Fibroblast of villous mesenchyme (primary cell): ENCODE results near the gene MCC. TPM values are rescaled to one million over a fixed set of nuclear protein-coding genes. Genes with fewer than 3 reads are reported as not detected.

Source experiments
- DNase-seq: peaks from one replicate; pipeline ENCODE4 v3.0.0-alpha.2; 2010; ENCODE audit warnings: low read depth
- H3K4me3 ChIP-seq: 2 replicates; pipeline ENCODE4 v1.5.1; 2011; ENCODE audit warnings: low read depth, mild to moderate bottlenecking, low read length
- CTCF ChIP-seq: IDR thresholded peaks from 2 replicates; pipeline ENCODE4 v1.5.1; 2012; ENCODE audit warnings: low read depth, mild to moderate bottlenecking, low read length; ENCODE audit not compliant: insufficient read depth
- total RNA-seq: library from RNA; depleted of rRNA; stranded (reverse); fragments of >200 nt; gene quantifications from 2 replicates; pipeline ENCODE4 v1.2.3, GENCODE V29; 2012

Gene MCC
- total RNA-seq, 1 donor, result 37.6 TPM

GRCh38 chr5:113240032-113240431 is 248.2 kb downstream of the MCC start:
- no peak overlapping the region for H3K4me3 ChIP-seq
- TF ChIP-seq CTCF, result no peak
- DNase-seq, result no peak

DNA sequence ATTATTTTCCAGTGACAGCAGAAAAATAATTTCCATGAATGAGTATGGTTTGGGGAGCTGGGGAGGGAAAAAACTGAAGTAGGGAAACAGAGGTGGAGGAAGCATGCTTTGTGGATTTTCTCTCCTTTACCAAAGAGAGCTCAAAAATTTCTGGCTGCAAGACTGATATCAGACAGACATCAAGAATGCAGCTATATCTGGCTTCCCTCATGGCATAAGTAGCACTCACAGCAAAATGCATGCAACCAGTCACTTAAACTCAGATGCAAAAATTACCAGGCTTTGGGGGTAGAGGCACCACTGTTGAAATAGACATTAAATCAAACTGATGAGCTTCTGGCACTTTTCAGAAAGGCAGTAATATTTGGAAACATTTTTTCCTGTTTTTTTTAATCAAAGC is 250.4 kb downstream of the MCC start:
- DNase-seq, result no peak
- no peak for TF ChIP-seq CTCF
- H3K4me3 ChIP-seq, result no peak overlapping the region

DNA sequence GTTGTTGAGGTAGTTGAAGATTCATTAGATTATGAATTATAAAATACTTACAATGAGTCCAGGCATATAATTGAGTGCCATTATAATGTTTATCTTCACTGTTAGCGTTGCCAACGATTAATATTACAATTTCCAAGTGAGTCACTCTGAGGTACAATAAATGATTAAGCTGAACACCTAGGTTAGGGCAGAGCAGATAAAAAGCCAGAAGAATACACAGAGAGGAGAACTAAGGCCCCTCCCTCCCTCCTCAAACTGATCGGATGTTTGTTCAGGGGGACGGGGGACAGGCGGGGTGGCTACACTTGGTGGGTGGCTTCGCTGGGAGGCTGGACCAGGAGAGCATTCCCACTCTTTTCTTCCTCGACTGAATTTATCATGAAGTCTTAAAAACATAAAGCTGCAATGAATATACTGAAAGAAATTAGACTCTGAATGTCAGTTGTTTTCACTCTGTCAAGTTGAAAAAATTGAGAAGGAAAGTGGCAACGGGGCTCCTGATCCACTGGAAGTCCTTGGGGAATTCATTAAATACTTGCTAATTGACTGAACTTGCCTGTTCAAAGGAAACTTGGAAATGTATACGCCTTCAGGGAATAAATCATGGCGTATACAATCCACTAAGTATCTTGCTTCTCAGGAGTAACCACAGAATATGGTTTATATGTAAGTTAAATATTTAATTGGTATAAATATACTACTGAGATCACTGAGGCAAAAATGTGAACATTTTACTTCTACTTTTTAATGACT is 251.5 kb downstream of the MCC start:
- TF ChIP-seq CTCF, result no peak
- DNase-seq, result no peak
- no peak overlapping the region for H3K4me3 ChIP-seq

DNA sequence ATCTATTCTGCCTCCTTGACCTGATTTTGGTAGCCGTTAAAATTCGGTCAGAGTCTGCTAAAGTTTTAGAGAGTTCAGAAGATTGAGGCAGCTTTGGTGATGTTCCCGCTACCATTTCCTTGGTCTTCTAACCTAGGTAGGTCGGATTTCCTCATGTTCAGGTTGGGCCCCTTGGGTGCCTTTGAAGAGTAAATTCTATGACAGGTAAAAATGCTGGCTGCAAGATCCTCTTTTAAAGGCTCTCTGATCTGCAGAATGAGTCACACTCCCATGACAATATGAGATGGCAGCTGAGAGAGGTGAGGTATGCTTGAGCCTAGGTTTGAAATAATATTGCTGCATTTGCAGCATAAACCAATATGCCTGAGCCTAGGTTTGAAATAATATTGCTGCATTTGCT is 252.4 kb downstream of the MCC start:
- no peak for TF ChIP-seq CTCF
- no peak for DNase-seq
- H3K4me3 ChIP-seq, result no peak overlapping the region

DNA sequence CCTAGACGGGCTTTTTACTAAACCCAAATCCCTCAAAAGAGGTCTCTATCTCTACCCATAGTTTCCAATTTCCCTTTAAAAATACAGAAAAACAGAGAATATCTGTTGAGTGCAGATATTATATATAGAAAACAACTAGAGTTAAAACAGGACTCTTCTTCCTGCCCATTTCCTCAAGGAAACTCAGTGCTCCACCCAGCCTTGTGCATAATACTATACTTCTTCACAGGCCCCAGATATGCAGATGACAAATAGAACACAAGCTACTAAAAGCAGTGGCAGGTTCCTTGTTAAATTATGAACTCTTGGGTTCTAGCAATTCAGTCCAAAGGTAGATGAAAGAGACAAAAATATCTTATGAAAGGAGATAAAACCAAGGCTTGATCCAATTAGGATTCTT is 253.7 kb downstream of the MCC start:
- no peak for DNase-seq
- no peak for TF ChIP-seq CTCF
- no peak overlapping the region for H3K4me3 ChIP-seq

- H3K4me3 ChIP-seq, result no peak overlapping the region
- no peak for TF ChIP-seq CTCF
- no peak for DNase-seq
Observed at GRCh38 chr5:113233606-113234005, 254.6 kb downstream of the MCC start.

DNA sequence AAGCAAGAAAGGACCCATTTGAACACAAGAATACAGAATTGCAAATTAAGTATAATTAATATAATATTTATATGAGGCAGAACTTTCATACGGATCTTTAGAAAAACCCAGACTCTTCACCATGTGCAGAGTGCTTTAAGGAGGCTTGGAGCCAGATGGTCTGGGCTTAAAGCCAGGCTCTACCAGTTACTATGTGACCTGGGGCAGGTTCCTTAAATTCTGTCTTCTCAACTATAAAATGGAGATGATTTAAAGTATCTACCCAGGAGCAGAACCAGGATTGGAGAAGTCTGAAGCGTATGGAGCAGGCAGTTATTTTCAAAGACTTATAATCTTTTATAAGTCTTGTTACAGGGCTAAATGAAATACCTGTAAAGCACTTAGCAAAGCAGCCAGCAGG is 255.6 kb downstream of the MCC start:
- TF ChIP-seq CTCF, result no peak
- no peak overlapping the region for H3K4me3 ChIP-seq
- DNase-seq, result no peak
